ENCODE results near the gene TNFAIP8. TPM values are rescaled to one million over a fixed set of nuclear protein-coding genes. Genes with fewer than 3 reads are reported as not detected.

Gene TNFAIP8
- total and polyA plus RNA-seq, 2 experiments from 2014 or later: 10.6 to 29.2 TPM

- no peak for TF ChIP-seq ZNF462 (CRISPR knock-in tag; IDR thresholded peaks at IDR 0.05)
- no peak for TF ChIP-seq ZNF331 (CRISPR knock-in tag; IDR thresholded peaks at IDR 0.05; ENCODE audit: low read depth)
- no peak for TF ChIP-seq STAT1 (IDR thresholded peaks at IDR 0.05; ENCODE audit: unreplicated experiment)
Observed at GRCh38 chr5:119417891-119418605, 62.2 kb downstream of the TNFAIP8 start (continued).

GRCh38 chr5:119418606-119419100, 62.8 kb downstream of the TNFAIP8 start:
- DNase-seq (ENCODE audit: low spot score) (peak; percentile 24), ATAC-seq (peak; percentile 51)
- no peaks in the 10 kb centered on the region for H3K36me3 Mint-ChIP-seq (ENCODE audit: low read depth)
- no peak overlapping the region for H3K4me2 ChIP-seq
- no peaks in the 10 kb centered on the region for H3F3A ChIP-seq (replicated peaks; ENCODE audit: low read depth)
- H2AFZ ChIP-seq: 0 out of 2 replicates have a peak overlapping the region, but pooled peaks have one; percentile 4
- no peaks in the 10 kb centered on the region for H3K36me3 ChIP-seq (ENCODE audit: insufficient read depth)
- H3K9me2 ChIP-seq (ENCODE audit: insufficient read depth): peaks cover 5% of the 10 kb centered on the region; the same call in 1 of the 2 replicates
- no peak overlapping the region for H3K4me3 Mint-ChIP-seq
- no peak overlapping the region; the same call in 1 of the 2 replicates for H3K27ac Mint-ChIP-seq
- 0 out of 2 replicates have a peak, but pooled peaks cover 8% of the 10 kb centered on the region for H3K4me1 ChIP-seq (ENCODE audit: insufficient read depth)
- H3K79me2 ChIP-seq (replicated peaks; ENCODE audit: insufficient read depth): no peaks in the 10 kb centered on the region
- H4K20me1 ChIP-seq (replicated peaks; ENCODE audit: insufficient read depth): no peaks in the 10 kb centered on the region
- H3K9me3 Mint-ChIP-seq: no peaks in the 10 kb centered on the region
- H3K27me3 ChIP-seq (ENCODE audit: insufficient read depth): no peaks in the 10 kb centered on the region
- H3K27me3 Mint-ChIP-seq (ENCODE audit: insufficient read depth, low read depth, poor library complexity): no peaks in the 10 kb centered on the region
- no peak overlapping the region for H3K27ac ChIP-seq (ENCODE audit: low read depth)
- H3K4me1 Mint-ChIP-seq: peaks cover 15% of the 10 kb centered on the region
- no peak overlapping the region for H3K4me3 ChIP-seq
- TF ChIP-seq NANOG (IDR thresholded peaks at IDR 0.05; ENCODE audit: borderline replicate concordance): no peak
- TF ChIP-seq JUNB (IDR thresholded peaks at IDR 0.05; ENCODE audit: unreplicated experiment): no peak
- no peak for TF ChIP-seq EZH2 (IDR thresholded peaks at IDR 0.05; ENCODE audit: low read depth, unreplicated experiment)
- TF ChIP-seq REST (IDR thresholded peaks at IDR 0.05; ENCODE audit: unreplicated experiment): no peak
- TF ChIP-seq ZNF331 (CRISPR knock-in tag; IDR thresholded peaks at IDR 0.05; ENCODE audit: low read depth): no peak
- TF ChIP-seq ETS1 (IDR thresholded peaks at IDR 0.05): no peak
- no peak for TF ChIP-seq POLR2AphosphoS5 (IDR thresholded peaks at IDR 0.05; ENCODE audit: low read depth)

Measured in GM23338 (cell line).